Neural crest cell (in vitro differentiated cells): ENCODE data around the gene POLN. TPM values are rescaled to one million over a fixed set of nuclear protein-coding genes. Genes with fewer than 3 reads are reported as not detected.

Experiments used
- DNase-seq: peaks from one replicate; pipeline ENCODE4 v3.0.0; 2021; ENCODE audit warnings: low read depth, mixed read lengths, low spot score
- H3K27ac Mint-ChIP-seq: one replicate; pipeline ENCODE4 v1.8.0; 2021; ENCODE audit warnings: mild to moderate bottlenecking, mixed read lengths; ENCODE audit not compliant: unreplicated experiment
- H3K27me3 Mint-ChIP-seq: 2 replicates; pipeline ENCODE4 v1.8.0; 2021; ENCODE audit warnings: low read depth, mild to moderate bottlenecking, mixed read lengths
- H3K36me3 Mint-ChIP-seq: 2 replicates; pipeline ENCODE4 v1.8.0; 2021; ENCODE audit warnings: low read depth, mild to moderate bottlenecking, mixed read lengths
- H3K4me1 Mint-ChIP-seq: 2 replicates; pipeline ENCODE4 v1.8.0; 2021; ENCODE audit warnings: mixed read lengths
- H3K4me3 Mint-ChIP-seq: one replicate; pipeline ENCODE4 v1.8.0; 2021; ENCODE audit warnings: mild to moderate bottlenecking, mixed read lengths
- H3K9me3 Mint-ChIP-seq: 2 replicates; pipeline ENCODE4 v1.8.0; 2021; ENCODE audit warnings: mixed read lengths
- CTCF ChIP-seq: fragments of 200-600 bp; sonication (generic); conservative IDR thresholded peaks from 2 replicates; pipeline ENCODE4 v1.5.0; 2021; ENCODE audit warnings: antibody characterized with exemption, mild to moderate bottlenecking
- total RNA-seq: library from RNA; stranded (reverse); gene quantifications from 2 replicates; pipeline ENCODE4 v1.2.1, GENCODE V29; 2021

POLN gene
- total RNA-seq, 1 donor from 2014 or later = 5.6 TPM

- DNase-seq = no peak
- TF ChIP-seq CTCF = no peak
- Mint-ChIP-seq H3K36me3 (no peaks in the 10 kb centered on the region), H3K27me3 (no peaks in the 10 kb centered on the region), H3K4me1 (peaks cover 19% of the 10 kb centered on the region), H3K9me3 (no peaks in the 10 kb centered on the region), H3K4me3 (no peak overlapping the region), H3K27ac (no peak overlapping the region)
Measured at GRCh38 chr4:2079926-2080325, 162.0 kb downstream of the POLN start.

- DNase-seq = no peak
- Mint-ChIP-seq H3K36me3 (no peaks in the 10 kb centered on the region), H3K9me3 (no peaks in the 10 kb centered on the region), H3K4me1 (peaks cover 19% of the 10 kb centered on the region), H3K27me3 (no peaks in the 10 kb centered on the region), H3K4me3 (no peak overlapping the region), H3K27ac (no peak overlapping the region)
- TF ChIP-seq CTCF = no peak
Measured at GRCh38 chr4:2079006-2079405, 162.9 kb downstream of the POLN start.

GRCh38 chr4:2078584-2078983 is 163.3 kb downstream of the POLN start:
- Mint-ChIP-seq H3K9me3 (no peaks in the 10 kb centered on the region), H3K27me3 (no peaks in the 10 kb centered on the region), H3K27ac (no peak overlapping the region), H3K36me3 (no peaks in the 10 kb centered on the region), H3K4me1 (peaks cover 19% of the 10 kb centered on the region), H3K4me3 (no peak overlapping the region)
- no peak for DNase-seq
- no peak for TF ChIP-seq CTCF

GRCh38 chr4:2077537-2078460 is 164.1 kb downstream of the POLN start:
- Mint-ChIP-seq H3K36me3 (no peaks in the 10 kb centered on the region), H3K4me1 (peaks cover 19% of the 10 kb centered on the region), H3K27me3 (no peaks in the 10 kb centered on the region), H3K4me3 (no peak overlapping the region), H3K9me3 (no peaks in the 10 kb centered on the region), H3K27ac (peak overlapping the region; percentile 38)
- no peak for TF ChIP-seq CTCF
- no peak for DNase-seq

GRCh38 chr4:2076908-2077536 is 164.9 kb downstream of the POLN start:
- peak overlapping the region; percentile 57 for H3K4me3 Mint-ChIP-seq
- no peaks in the 10 kb centered on the region for H3K9me3 Mint-ChIP-seq
- TF ChIP-seq CTCF = no peak
- no peaks in the 10 kb centered on the region for H3K36me3 Mint-ChIP-seq
- no peaks in the 10 kb centered on the region for H3K27me3 Mint-ChIP-seq
- H3K4me1 Mint-ChIP-seq = peaks cover 23% of the 10 kb centered on the region
- no peak for DNase-seq
- peak overlapping the region; percentile 38 for H3K27ac Mint-ChIP-seq
